Stimulated activated CD4-positive, alpha-beta T cell treated with anti-CD3 and anti-CD28 coated beads, Interleukin-2, amount 100 ng/mL, for 48 hours (primary cell): ENCODE measurements around the gene OR2M5.

Experiments used
- DNase-seq, 2 donors: peaks; one replicate each; pipeline ENCODE4 v3.0.0-alpha.2; 2020

The OR2M5 gene

DNA sequence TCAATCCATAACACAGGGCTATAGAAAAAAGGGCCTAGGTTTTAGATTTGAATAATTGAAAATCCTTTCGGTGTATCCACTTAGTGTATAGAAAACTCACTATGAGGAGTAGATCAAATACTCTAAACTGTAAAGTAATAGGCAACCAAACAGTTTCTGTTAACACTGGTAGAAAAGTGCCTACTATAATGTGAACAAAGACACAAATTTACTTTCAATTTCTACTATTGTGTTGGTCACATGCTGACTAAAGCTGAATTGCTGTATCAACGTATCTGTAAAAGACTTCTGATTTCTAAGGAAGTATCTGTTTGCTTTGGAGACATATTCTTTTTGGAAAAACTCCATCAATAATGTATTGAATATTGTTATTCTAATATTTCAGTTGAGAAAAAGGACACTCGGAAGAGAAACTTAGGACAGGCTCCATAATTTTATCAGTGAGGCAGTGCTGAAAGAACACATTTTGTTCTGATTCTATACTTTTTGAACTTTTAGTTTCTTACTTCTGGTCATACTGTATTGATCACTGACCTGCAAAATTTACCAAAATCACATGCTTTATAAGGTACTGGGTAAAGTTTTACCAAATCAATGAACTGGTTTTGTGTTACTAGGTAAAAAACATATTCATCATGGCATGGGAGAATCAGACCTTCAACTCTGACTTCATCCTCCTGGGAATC, at the start of gene OR2M5:
OR2M5 (plus strand) TSS at position 636 of the 686 bp plus-strand sequence; CDS start at position 636, 0 bp downstream.
- no peak for DNase-seq

DNA sequence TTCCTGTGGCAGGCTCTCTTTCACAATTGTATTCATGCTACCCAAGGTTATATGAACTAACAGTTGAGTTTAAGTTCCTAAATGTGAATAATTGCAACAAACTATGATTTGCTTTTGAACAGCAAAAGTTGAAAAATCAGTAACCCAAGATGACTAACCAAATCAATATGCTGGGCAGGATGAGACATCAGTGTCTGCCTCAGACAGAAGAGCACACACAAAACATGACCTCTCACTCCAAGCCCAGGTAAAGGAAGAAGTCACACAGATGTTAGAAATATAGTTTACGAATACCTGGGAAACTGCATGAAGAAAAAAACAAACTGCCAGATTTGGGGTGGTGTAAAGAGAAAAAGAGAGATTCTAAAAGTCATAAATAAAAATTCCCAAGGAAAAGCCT, 46.4 kb upstream of the OR2M5 start:
- no peak for DNase-seq

- no peak for DNase-seq
These were observed 42.1 kb upstream of the OR2M5 start for GRCh38 chr1:248102847-248103246.

- DNase-seq, result no peak
These were observed 33.8 kb upstream of the OR2M5 start for GRCh38 chr1:248111157-248111556.

DNA sequence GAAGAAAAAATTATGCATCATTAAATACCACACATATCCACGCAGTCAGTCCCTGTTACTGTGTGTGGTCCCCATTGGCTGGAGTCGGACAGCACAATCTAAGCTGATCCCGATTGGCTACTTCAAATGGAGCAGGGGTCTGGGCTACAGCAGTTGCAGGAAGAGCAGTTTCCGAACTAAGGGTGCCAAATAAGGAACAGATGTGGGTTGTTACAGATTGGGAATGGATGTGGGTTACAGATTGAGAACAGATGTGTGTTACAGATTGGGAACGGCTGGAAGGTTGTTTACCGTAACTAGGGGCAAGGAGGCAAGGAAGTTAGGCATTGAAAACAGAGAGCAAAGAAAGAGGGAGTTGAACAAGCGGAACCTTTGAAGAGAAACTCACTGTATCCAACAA, 30.1 kb upstream of the OR2M5 start:
- no peak for DNase-seq

GRCh38 chr1:248127653-248128052, 17.3 kb upstream of the OR2M5 start:
- DNase-seq, result no peak

DNA sequence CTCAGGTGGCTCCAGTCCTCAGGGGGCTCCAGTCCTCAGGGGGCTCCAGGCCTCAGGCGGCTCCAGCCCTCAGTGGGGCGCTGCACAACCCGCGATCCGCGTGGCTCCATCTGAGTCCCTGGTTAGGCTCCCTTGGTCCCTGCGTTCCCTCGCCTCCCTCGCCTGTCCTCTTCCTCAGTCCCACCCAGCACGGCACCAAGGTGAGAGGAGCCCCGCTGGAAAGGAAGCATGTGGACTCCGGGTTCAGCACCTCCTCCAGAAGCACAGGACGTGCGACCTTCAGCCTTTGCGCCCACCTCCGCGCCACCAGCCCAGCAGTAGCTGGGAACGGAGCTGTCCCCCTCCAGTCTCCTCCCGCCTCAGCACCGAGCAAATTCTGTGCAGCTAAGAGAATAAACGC, 8.1 kb upstream of the OR2M5 start:
- no peak for DNase-seq

DNA sequence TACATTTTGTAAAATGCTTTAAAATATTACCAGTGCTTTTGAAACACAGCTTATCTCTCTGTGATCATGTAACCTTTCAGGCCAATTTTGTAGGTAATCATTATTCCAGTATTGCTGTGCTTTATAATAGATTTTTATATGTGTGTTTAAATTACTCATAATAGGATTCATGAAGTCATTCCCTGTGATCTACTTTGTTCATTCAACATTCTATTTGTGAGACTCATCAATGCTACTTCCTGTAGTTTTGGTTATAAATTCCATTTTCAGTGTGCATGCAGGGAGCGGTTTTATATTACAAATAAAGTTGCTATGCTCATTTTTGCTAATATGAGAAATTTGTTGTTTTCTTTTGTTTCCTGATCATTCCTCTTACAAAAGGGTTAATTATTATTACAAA, 4.1 kb upstream of the OR2M5 start:
- DNase-seq, result no peak

- DNase-seq, result no peak
These were observed 1.6 kb upstream of the OR2M5 start for GRCh38 chr1:248143311-248143710.

DNA sequence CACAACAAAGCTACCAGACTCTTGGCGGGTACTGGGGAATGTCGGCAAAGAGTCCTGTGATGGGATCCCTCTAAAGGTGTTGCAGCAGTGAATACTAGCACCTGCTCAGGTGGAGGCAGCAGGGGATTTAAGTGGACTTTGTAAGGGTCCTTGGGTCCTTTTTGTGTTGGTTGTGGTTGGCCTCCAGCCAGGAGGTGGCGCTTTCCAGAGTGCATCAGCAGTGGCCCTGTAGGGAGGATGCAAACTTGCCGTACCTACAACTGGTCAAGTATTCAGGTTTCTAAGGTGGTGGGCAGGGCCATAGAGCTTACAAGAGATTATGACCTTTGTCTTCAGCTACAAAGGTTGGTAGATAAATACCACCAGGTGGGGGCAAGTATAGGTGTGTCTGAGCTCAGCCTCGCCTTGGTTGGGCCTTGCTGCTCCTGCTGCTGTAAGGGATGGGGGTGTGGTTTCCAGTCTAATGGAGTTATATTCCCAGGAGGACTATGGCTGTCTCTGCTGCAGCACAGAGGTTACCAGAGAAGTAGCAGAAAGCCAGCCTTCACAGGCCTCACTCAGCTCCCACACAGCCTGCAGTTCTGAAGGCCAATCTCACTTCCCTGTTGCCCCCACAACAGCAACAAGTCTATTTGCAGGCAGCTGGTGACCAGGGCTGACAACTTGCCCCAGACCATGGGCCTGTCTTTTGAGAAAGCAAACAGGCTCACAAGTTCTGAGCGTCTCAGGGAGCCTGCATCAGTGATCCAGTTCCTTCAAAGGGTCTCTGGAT, 7.3 kb downstream of the OR2M5 start:
- DNase-seq, result no peak

- DNase-seq, result no peak
These were observed 11.0 kb downstream of the OR2M5 start for GRCh38 chr1:248155927-248156326.

- DNase-seq, result no peak
These were observed 13.8 kb downstream of the OR2M5 start for GRCh38 chr1:248158758-248159157.

DNA sequence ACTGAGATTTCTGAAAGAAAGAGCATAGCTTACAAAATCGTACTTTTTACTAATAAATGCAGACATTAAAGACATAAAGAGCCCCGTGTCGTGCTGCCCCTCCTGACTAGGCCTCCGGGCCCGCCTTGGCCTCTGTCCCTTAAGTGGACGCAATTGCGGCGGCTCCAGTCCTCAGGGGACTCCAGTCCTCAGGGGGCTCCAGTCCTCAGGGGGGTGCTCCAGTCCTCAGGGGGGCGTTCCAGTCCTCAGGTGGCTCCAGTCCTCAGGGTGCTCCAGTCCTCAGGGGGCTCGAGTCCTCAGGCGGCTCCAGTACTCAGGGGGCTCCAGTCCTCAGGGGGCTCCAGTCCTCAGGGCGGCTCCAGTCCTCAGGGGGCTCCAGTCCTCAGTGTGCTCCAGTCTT, 19.1 kb downstream of the OR2M5 start:
- no peak for DNase-seq

DNA sequence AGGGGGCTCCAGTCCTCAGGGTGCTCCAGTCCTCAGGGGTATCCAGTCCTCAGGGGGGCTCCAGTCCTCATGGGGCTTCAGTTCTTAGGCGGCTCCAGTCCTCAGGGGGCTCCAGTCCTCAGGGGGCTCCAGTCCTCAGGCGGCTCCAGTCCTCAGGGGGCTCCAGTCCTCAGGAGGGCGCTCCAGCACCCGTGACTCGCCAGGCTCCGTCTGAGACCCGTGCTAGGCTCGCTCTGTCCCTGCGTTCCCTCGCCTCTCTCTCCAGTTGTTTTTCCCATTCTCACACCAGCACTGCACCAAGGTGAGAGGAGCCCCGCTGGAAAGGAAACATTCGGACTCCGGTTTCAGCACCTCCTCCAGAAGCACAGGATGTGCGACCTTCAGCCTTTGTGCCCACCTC, 20.2 kb downstream of the OR2M5 start:
- no peak for DNase-seq

GRCh38 chr1:248174521-248174920, 29.6 kb downstream of the OR2M5 start, which contains the start of gene OR2M2:
Gene OR2M2, plus strand, starts transcription at chr1:248174821. Its CDS starts 5,165 bp downstream, at chr1:248179986.
- DNase-seq, result no peak

DNA sequence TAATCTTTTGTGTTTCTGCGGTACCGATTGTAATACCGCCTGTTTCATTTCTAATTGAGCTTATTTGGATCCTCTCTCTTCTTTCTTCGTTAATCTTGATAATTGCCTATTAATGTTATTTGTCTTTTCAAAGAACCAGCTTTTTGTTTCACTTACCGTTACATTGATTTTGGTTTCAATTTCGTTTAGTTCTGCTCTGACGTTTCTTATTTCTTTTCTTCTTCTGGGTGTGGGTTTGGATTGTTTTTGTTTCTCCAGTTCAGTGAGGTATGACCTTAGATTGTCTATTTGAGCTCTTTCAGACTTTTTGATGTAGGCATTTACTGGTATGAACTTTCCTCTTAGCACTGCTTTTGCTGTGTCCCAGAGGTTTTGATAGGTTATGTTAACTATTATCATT, 39.0 kb downstream of the OR2M5 start:
- DNase-seq, result no peak

DNA sequence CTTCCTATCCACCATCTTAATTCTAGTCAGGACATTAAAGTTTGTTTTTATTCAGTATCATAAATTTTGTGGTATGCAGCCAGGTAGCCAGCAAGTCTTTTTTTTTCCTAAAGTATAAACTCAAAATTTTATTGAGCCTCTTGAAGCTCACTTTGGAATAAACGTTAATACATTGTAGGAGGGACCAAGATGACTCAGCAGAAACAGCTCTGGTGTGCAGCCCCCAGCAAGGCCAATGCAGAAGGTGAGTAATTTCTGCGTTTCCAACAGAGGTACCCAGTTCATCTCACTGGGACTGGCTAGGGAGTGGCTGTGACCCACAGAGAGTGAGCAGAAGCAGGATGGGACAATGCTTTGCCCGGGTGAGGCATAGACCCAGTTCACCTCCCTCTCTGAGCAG, 42.4 kb downstream of the OR2M5 start:
- no peak for DNase-seq

DNA sequence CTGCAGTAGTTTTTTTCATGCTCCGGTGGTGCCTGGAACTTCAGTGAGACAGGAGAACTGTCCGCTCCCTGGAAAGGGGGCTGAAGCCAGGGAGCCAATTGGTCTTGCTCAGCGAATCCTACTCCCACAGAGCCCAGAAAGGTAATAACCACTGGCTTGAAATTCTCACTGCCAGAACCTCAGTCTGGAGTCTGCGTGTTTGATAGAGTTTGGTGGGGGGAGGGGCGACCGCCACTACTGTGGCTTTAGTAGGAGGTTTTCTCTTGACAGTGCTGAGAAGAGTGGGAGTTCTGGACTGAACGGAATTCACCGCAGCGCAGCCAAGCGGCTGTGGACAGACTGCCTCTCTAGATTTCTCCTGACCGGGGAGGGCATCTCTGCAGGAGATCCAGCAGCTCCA, 44.1 kb downstream of the OR2M5 start:
- DNase-seq, result no peak

GRCh38 chr1:248194117-248194516, 49.2 kb downstream of the OR2M5 start:
- DNase-seq, result no peak
